CD4-positive, alpha-beta T cell treated with Interleukin-2 at 100 ng/mL for 4 hours (primary cell): ENCODE data around the gene ALK.

Source experiments
- DNase-seq: peaks from one replicate; pipeline ENCODE4 v3.0.0-alpha.2; 2020; ENCODE audit warnings: low spot score

The ALK gene

GRCh38 chr2:29224693-29225551, 696.5 kb downstream of the ALK start:
- no peak for DNase-seq

GRCh38 chr2:29223851-29224692, 697.3 kb downstream of the ALK start:
- DNase-seq: no peak

GRCh38 chr2:29223257-29223656, 698.1 kb downstream of the ALK start:
- no peak for DNase-seq

GRCh38 chr2:29222381-29223179, 698.8 kb downstream of the ALK start:
- DNase-seq: no peak

- DNase-seq: no peak
Measured at GRCh38 chr2:29220506-29221270, 700.7 kb downstream of the ALK start.

GRCh38 chr2:29219374-29219773, 702.0 kb downstream of the ALK start:
- DNase-seq: no peak

- no peak for DNase-seq
Measured at GRCh38 chr2:29218550-29219125, 702.7 kb downstream of the ALK start.

- DNase-seq: no peak
Measured at GRCh38 chr2:29218071-29218470, 703.3 kb downstream of the ALK start.

- DNase-seq: no peak
Measured at GRCh38 chr2:29216609-29216909, 704.8 kb downstream of the ALK start.

- DNase-seq: no peak
Measured at GRCh38 chr2:29215739-29216608, 705.4 kb downstream of the ALK start.

GRCh38 chr2:29215073-29215472, 706.3 kb downstream of the ALK start:
- no peak for DNase-seq

- no peak for DNase-seq
Measured at GRCh38 chr2:29213888-29214291, 707.5 kb downstream of the ALK start.

GRCh38 chr2:29212009-29212408, 709.4 kb downstream of the ALK start:
- DNase-seq: no peak

- no peak for DNase-seq
Measured at GRCh38 chr2:29209551-29209950, 711.8 kb downstream of the ALK start.

- no peak for DNase-seq
Measured at GRCh38 chr2:29207352-29208148, 713.8 kb downstream of the ALK start.

GRCh38 chr2:29206941-29207340, 714.4 kb downstream of the ALK start:
- no peak for DNase-seq

GRCh38 chr2:29202819-29203495, 718.4 kb downstream of the ALK start:
- no peak for DNase-seq

GRCh38 chr2:29201979-29202378, 719.4 kb downstream of the ALK start:
- DNase-seq: no peak
